ENCODE data around the gene AGAP1.

AGAP1 gene

DNA sequence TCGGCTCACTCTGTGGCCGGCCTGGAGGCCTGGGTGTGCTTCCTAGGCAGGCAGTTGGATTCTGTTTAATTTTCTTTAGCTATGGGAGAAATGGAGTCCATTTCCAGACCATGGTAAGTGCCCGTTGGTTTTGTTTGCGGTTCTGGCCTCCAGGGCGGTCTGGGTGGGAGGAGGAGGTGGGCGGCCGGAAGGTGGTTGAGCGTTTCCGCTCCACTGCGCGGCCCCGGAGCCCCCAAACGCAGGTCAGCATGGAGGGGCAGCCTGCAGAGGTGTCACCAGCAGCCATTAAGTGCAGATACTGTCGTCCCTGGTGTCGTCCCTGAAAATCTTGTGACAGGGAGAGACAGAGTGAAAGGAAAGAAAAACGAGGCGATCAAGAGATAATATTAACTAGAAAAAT is 370.5 kb downstream of the AGAP1 start:
- Histone ChIP-seq H3K27me3 (ENCODE audit: insufficient read depth, poor library complexity, severe bottlenecking) (no peaks in the 10 kb centered on the region), H3K9me3 (ENCODE audit: severe bottlenecking) (no peaks in the 10 kb centered on the region), H3K27ac (ENCODE audit: poor library complexity, severe bottlenecking) (no peak overlapping the region), H3K36me3 (ENCODE audit: low read depth) (no peaks in the 10 kb centered on the region), H3K4me1 (ENCODE audit: insufficient read depth, poor library complexity, severe bottlenecking) (no peaks in the 10 kb centered on the region), H3K4me3 (ENCODE audit: severe bottlenecking) (no peak overlapping the region)
- TF ChIP-seq, protein P1, sequence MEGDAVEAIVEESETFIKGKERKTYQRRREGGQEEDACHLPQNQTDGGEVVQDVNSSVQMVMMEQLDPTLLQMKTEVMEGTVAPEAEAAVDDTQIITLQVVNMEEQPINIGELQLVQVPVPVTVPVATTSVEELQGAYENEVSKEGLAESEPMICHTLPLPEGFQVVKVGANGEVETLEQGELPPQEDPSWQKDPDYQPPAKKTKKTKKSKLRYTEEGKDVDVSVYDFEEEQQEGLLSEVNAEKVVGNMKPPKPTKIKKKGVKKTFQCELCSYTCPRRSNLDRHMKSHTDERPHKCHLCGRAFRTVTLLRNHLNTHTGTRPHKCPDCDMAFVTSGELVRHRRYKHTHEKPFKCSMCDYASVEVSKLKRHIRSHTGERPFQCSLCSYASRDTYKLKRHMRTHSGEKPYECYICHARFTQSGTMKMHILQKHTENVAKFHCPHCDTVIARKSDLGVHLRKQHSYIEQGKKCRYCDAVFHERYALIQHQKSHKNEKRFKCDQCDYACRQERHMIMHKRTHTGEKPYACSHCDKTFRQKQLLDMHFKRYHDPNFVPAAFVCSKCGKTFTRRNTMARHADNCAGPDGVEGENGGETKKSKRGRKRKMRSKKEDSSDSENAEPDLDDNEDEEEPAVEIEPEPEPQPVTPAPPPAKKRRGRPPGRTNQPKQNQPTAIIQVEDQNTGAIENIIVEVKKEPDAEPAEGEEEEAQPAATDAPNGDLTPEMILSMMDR (IDR thresholded peaks at IDR 0.05; ENCODE audit: poor library complexity, severe bottlenecking): no peak
- DNase-seq (ENCODE audit: low spot score) (no peak), ATAC-seq (ENCODE audit: low read depth) (no peak)

DNA sequence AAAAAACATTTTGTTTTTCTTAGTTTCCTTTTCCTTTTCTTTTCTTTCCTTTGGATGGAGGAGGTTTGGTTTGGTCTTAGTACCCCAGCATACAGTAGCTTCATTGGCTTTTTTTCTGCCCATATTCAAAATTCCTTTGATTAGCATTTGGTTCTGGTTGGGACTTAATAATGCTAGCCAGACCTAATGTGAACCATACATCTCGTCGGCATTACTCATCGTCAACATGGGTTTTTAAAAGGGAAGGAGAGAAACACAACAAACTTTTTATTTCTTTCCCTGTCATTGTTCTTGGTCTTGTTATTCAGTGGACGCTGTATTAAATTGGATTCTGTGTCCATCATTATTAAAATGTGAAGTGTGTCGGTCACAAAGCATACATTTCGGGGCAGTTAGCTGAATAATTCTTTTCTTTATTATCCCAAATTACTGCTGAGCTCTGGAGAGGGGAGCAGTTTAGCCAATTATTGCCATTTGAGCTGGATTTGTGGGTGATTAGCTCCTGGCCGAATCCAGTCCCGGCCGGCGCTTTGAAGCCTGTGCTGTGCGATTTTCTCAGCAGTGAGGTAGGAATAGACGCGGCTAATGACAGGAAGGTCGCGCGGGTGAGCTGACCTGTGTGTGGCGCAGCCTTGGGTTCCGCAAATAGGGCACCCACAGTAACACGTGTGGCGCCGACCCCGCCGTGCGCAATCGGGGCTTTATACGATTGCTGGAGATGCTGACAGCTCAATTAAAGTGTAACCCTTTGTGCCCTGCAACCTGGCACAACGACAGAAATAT is 371.1 kb downstream of the AGAP1 start:
- DNase-seq (ENCODE audit: low spot score): no peak
- Histone ChIP-seq H3K36me3 (ENCODE audit: low read depth) (no peaks in the 10 kb centered on the region), H3K9me3 (ENCODE audit: severe bottlenecking) (peaks cover 3% of the 10 kb centered on the region), H3K4me1 (ENCODE audit: insufficient read depth, poor library complexity, severe bottlenecking) (no peaks in the 10 kb centered on the region), H3K4me3 (ENCODE audit: severe bottlenecking) (no peak overlapping the region), H3K27ac (ENCODE audit: poor library complexity, severe bottlenecking) (no peak overlapping the region), H3K27me3 (ENCODE audit: insufficient read depth, poor library complexity, severe bottlenecking) (no peaks in the 10 kb centered on the region)
- no peak for ATAC-seq (ENCODE audit: low read depth)
- TF ChIP-seq, protein P1 (IDR thresholded peaks at IDR 0.05; ENCODE audit: poor library complexity, severe bottlenecking): no peak

DNA sequence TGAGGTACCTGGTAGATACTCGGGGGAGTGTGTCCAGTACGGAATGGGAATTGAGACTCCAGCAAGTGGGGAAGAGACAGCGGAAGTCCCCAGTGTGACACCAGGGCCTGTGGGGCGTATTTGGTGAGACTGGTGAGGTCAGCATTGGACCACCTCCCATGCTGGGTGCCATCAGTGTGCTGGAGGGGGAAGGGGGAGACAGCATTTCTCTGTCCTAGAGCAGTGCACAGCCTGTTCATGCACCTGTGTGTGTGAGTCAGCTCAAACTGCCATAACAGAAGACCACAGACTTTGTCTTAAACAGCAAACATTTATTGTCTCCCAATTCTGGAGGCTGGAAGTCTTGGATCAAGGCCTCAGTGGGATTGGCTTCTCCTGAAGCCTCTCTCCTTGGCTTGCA is 372.5 kb downstream of the AGAP1 start:
- H3K27me3 ChIP-seq (ENCODE audit: insufficient read depth, poor library complexity, severe bottlenecking): no peaks in the 10 kb centered on the region
- H3K9me3 ChIP-seq (ENCODE audit: severe bottlenecking): peaks cover 3% of the 10 kb centered on the region
- H3K4me3 ChIP-seq (ENCODE audit: severe bottlenecking): no peak overlapping the region
- no peaks in the 10 kb centered on the region for H3K4me1 ChIP-seq (ENCODE audit: insufficient read depth, poor library complexity, severe bottlenecking)
- DNase-seq (ENCODE audit: low spot score) (no peak), ATAC-seq (ENCODE audit: low read depth) (no peak)
- no peaks in the 10 kb centered on the region for H3K36me3 ChIP-seq (ENCODE audit: low read depth)
- no peak overlapping the region for H3K27ac ChIP-seq (ENCODE audit: poor library complexity, severe bottlenecking)
- TF ChIP-seq, protein P1 (IDR thresholded peaks at IDR 0.05; ENCODE audit: poor library complexity, severe bottlenecking): no peak

DNA sequence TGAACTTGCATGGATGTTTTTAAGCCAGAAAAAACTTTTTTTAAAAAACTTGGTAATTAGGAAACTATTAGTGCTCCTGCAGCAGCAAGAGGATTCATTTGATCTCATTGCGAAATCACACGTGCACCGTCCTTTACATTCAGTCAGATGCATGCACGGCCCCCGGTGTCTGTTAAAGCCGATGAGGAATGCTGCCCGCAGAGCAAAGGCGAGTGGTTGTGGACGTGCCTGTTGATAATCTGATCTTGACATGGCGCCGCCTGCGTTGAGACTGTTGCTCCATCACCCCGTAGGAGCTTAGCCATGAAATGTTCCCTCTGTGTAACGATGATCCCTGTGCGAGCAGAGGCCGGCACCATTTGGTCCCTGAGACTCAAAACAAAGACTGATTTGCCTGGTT is 374.4 kb downstream of the AGAP1 start:
- no peaks in the 10 kb centered on the region for H3K36me3 ChIP-seq (ENCODE audit: low read depth)
- no peaks in the 10 kb centered on the region for H3K27me3 ChIP-seq (ENCODE audit: insufficient read depth, poor library complexity, severe bottlenecking)
- DNase-seq (ENCODE audit: low spot score) (no peak), ATAC-seq (ENCODE audit: low read depth) (no peak)
- TF ChIP-seq, protein P1 (IDR thresholded peaks at IDR 0.05; ENCODE audit: poor library complexity, severe bottlenecking): no peak
- H3K9me3 ChIP-seq (ENCODE audit: severe bottlenecking): peaks cover 3% of the 10 kb centered on the region
- no peak overlapping the region for H3K4me3 ChIP-seq (ENCODE audit: severe bottlenecking)
- no peaks in the 10 kb centered on the region for H3K4me1 ChIP-seq (ENCODE audit: insufficient read depth, poor library complexity, severe bottlenecking)
- H3K27ac ChIP-seq (ENCODE audit: poor library complexity, severe bottlenecking): no peak overlapping the region

DNA sequence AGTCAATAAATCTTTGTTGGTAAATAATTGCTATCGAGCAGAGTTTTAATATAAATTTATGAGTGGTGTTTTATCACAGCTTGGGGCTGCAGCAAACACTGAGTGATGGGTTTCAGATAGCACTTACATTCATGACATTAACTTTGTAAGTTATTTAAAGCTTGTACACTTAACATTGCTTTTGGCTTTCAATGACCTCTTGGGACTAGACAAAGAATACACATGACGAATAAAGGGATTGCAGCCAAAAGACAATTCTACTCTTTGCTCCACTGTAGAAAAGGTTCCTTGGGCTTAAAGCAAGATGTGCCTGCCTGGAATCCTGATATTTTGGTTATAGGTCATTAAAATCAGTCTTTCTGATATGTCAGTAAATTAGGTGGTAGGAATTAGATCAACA is 374.8 kb downstream of the AGAP1 start:
- no peak overlapping the region for H3K4me3 ChIP-seq (ENCODE audit: severe bottlenecking)
- no peak overlapping the region for H3K27ac ChIP-seq (ENCODE audit: poor library complexity, severe bottlenecking)
- DNase-seq (ENCODE audit: low spot score) (no peak), ATAC-seq (ENCODE audit: low read depth) (no peak)
- H3K9me3 ChIP-seq (ENCODE audit: severe bottlenecking): peaks cover 3% of the 10 kb centered on the region
- no peaks in the 10 kb centered on the region for H3K4me1 ChIP-seq (ENCODE audit: insufficient read depth, poor library complexity, severe bottlenecking)
- no peaks in the 10 kb centered on the region for H3K27me3 ChIP-seq (ENCODE audit: insufficient read depth, poor library complexity, severe bottlenecking)
- no peaks in the 10 kb centered on the region for H3K36me3 ChIP-seq (ENCODE audit: low read depth)
- TF ChIP-seq, protein P1 (IDR thresholded peaks at IDR 0.05; ENCODE audit: poor library complexity, severe bottlenecking): no peak

All from RWPE2 (cell line).